GM21576 (cell line): ENCODE data around the gene IGF1R.

ENCODE experiments used
- ATAC-seq: cut with Tn5 transposase; IDR thresholded peaks from one replicate; pipeline ENCODE4 v1.9.1; 2021; ENCODE audit warnings: mild to moderate bottlenecking, moderate library complexity; ENCODE audit not compliant: unreplicated experiment

IGF1R gene

GRCh38 chr15:98935736-98936135 lies 287.4 kb downstream of the IGF1R start:
- no peak for ATAC-seq

GRCh38 chr15:98937413-98938104 lies 289.2 kb downstream of the IGF1R start:
- peak; percentile 89 for ATAC-seq

- peak; percentile 41 for ATAC-seq
Measured at GRCh38 chr15:98938105-98938417, 289.7 kb downstream of the IGF1R start.

GRCh38 chr15:98938799-98939198 lies 290.5 kb downstream of the IGF1R start:
- ATAC-seq = no peak

GRCh38 chr15:98939311-98940080 lies 291.2 kb downstream of the IGF1R start:
- no peak for ATAC-seq

- ATAC-seq = no peak
Measured at GRCh38 chr15:98941595-98942255, 293.4 kb downstream of the IGF1R start.

GRCh38 chr15:98942431-98942830 lies 294.1 kb downstream of the IGF1R start:
- ATAC-seq = no peak

- no peak for ATAC-seq
Measured at GRCh38 chr15:98943051-98943508, 294.7 kb downstream of the IGF1R start.

- no peak for ATAC-seq
Measured at GRCh38 chr15:98943601-98944151, 295.3 kb downstream of the IGF1R start.

GRCh38 chr15:98946301-98947255 lies 298.2 kb downstream of the IGF1R start:
- ATAC-seq = no peak

GRCh38 chr15:98948456-98948855 lies 300.1 kb downstream of the IGF1R start:
- ATAC-seq = no peak

- no peak for ATAC-seq
Measured at GRCh38 chr15:98948941-98949340, 300.6 kb downstream of the IGF1R start.

GRCh38 chr15:98949624-98950023 lies 301.3 kb downstream of the IGF1R start:
- no peak for ATAC-seq

GRCh38 chr15:98950248-98950647 lies 301.9 kb downstream of the IGF1R start:
- ATAC-seq = no peak

GRCh38 chr15:98951004-98951403 lies 302.7 kb downstream of the IGF1R start:
- no peak for ATAC-seq

- no peak for ATAC-seq
Measured at GRCh38 chr15:98951493-98952320, 303.4 kb downstream of the IGF1R start.

GRCh38 chr15:98952381-98952803 lies 304.1 kb downstream of the IGF1R start:
- ATAC-seq = peak; percentile 96

- peak; percentile 36 for ATAC-seq
Measured at GRCh38 chr15:98953000-98953787, 304.9 kb downstream of the IGF1R start.

GRCh38 chr15:98953968-98954367 lies 305.6 kb downstream of the IGF1R start:
- ATAC-seq = no peak
